Kasumi-1 (cell line): ENCODE results near the gene AMZ1.
"Not testable (repeated sequence)": the region's sequence is repeated elsewhere in the genome, so short reads cannot be mapped to it uniquely, and the experiment has no call there.

Experiments used
- DNase-seq, 2 experiments: peaks; one replicate each; lab custom pipeline; 2025; lab: John Stamatoyannopoulos, UW

Gene AMZ1

GRCh38 chr7:2727206-2727605 lies 39.2 kb downstream of the AMZ1 start:
- DNase-seq = not testable (repeated sequence)

- DNase-seq = peak; percentile 9 to 33
Measured at GRCh38 chr7:2728316-2729030, 40.5 kb downstream of the AMZ1 start.

GRCh38 chr7:2729031-2729892 lies 41.3 kb downstream of the AMZ1 start:
- DNase-seq = no peak

DNA sequence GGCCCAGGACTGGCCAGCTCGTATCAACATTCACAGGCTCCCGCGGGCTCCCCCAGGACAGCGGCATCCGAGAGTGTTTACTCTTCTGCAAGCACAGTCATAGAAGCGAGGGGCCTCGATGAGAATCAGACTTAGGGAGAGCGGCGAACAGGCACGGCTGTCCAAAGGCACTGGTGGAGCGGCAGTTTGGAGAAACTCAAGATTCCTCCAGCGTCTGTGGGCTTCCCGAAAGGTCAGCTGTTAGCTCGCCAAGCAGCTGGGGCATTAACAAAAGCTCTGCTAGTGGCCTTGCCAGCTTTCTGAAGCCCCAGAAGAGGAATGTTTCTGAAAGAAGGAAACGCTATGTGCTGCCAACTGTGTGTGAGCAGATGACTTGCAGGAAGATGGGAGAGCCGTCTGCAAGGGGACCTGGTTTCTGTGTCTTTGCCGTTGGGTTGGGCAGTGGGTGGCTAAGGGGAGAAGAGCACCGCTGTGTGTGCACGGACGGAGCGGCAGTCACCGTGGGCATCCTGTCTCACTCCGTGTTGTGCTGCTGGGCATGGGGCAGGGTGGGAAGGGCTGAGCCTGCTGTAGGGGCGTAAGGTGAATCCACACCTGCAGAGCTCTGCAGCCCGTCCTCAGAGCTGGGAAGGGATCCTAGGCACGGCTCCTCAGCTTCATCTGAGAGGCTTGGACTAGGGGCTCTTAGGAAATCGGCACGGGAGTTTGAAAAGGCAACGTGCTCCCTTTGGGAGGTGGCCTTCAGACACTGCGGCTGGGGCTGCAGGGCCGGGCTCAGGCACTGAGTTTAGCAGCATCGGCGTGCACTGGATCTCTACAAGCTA lies 42.1 kb downstream of the AMZ1 start:
- no peak for DNase-seq

DNA sequence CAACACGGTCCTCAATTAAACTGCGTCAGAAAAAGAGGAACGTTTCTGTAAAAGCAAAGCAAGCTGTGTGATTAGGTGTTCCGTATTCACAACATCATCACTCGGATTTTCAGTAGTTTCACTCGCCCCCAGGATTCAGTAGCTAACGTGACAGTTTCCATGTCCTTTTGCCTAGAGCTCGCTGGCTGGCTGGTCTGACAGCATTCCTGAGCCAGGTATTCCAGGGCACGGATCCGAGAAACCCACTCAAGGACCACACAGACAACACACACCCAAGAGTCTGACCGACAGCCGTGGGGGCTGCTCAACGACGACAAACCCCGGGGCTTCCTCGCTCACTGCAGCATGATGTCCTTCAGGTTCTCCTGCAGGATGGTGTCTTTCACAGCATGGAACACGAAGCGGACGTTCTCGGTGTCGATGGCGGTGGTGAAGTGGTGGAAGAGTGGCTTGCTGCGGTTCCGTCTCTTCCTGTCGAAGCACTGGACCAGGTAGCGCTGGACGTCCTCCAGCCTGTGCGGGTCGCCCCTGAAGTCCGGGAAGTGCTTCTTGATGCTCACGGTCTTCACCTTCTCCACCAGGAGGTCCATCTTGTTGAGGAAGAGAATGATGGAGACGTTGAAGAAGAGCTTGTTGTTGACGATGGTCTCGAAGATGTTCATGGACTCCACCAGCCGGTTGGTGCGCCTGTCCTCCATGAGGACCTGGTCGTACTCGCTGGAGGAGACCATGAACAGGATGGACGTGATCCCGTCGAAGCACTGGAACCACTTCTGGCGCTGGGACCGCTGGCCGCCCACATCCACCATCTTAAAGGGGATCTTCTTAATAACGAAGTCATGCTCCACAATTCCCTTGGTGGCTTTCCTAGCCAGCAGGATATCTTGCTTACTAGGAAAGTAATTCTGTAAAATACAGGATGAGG lies 43.1 kb downstream of the AMZ1 start:
- no peak for DNase-seq

DNA sequence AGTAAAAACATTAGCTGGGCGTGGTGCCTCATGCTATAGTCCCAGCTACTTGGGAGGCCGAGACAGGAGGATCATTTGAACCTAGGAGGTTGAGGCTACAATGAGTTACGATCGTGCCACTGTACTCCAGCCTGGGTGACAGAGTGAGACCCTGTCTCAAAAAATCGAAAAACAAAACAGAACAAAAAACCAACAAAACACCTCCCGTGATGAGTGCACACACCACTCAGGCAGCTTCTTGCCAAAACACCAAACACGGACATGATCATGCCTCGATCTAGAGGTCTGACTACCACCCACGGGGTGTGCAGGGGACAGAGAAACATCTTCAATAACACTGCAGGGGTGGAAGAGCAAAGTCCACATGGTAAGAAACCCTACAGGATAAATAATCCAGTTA lies 44.4 kb downstream of the AMZ1 start:
- DNase-seq = no peak

DNA sequence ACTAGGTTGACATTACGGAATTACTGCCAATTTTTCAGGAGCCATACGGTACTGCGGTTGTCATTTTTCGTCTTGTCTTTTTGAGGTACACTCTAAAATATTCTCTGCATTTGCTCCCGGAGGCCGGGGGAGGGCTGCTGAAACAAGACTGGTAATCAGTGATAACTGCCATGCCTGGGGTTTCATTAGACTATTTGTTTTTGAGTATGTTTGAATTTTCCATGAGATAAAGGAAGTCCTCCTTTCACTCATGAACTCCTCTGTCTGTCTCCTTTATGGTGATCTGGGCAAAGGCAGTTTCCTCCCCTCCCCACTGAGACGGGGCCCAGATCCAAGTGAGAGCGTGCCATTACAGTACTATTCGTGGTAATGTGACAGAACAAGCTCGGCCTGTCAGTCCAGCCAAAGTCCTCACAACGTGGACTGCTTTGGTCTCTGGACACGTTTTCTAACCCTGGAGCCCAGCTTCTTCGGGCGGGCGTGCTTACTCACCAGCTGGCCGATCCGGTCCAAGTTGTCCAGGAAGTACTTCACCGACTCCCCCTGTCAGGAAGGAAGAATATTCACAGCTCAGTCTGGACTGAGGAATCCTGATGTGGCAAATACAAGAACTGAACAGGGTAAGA lies 45.1 kb downstream of the AMZ1 start:
- peak; percentile 42 to 51 for DNase-seq

- no peak for DNase-seq
Measured at GRCh38 chr7:2734084-2734686, 46.2 kb downstream of the AMZ1 start.

GRCh38 chr7:2734751-2735571 lies 47.0 kb downstream of the AMZ1 start:
- peak; percentile 92 to 93 for DNase-seq

- DNase-seq = no peak
Measured at GRCh38 chr7:2735744-2736143, 47.7 kb downstream of the AMZ1 start.

- peak in 1 of 2 experiments; percentile 1 for DNase-seq
Measured at GRCh38 chr7:2736411-2736914, 48.5 kb downstream of the AMZ1 start.

GRCh38 chr7:2737005-2737743 lies 49.2 kb downstream of the AMZ1 start:
- not testable (repeated sequence) for DNase-seq

DNA sequence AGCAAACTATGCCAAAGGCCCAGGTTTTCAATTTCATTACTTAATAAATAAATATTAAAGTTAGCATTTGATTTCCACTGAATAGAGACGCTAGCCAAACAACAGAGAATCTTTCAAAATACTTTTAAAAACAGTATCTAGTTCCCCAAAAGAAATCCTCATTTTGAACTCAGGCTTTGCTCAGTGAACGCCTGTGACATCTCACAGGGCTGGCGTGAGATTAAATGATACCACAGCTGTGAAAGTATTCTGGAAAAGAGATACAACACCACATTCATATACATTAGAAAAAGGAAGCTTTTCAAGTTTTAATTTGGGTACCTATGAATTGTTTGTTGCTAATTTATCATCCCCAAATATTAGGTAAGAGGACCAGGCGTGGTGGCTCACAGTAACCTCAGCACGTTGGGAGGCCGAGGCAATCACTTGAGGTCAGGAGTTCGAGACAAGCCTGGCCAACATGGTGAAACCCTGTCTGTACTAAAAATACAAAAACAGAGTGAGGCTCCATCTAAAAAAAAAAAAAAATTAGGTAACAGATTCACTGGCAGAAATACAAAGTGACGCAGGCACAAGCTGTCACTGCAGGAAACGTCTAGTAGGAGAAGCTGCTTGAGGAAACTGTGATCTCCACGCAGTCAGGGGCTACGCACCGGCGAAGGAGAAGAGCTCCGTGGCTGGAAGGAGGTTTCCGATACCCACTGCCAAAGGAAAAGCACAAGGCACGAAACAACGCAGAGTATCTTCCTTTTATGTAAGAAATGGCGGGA lies 50.0 kb downstream of the AMZ1 start:
- peak; percentile 34 to 58 for DNase-seq

DNA sequence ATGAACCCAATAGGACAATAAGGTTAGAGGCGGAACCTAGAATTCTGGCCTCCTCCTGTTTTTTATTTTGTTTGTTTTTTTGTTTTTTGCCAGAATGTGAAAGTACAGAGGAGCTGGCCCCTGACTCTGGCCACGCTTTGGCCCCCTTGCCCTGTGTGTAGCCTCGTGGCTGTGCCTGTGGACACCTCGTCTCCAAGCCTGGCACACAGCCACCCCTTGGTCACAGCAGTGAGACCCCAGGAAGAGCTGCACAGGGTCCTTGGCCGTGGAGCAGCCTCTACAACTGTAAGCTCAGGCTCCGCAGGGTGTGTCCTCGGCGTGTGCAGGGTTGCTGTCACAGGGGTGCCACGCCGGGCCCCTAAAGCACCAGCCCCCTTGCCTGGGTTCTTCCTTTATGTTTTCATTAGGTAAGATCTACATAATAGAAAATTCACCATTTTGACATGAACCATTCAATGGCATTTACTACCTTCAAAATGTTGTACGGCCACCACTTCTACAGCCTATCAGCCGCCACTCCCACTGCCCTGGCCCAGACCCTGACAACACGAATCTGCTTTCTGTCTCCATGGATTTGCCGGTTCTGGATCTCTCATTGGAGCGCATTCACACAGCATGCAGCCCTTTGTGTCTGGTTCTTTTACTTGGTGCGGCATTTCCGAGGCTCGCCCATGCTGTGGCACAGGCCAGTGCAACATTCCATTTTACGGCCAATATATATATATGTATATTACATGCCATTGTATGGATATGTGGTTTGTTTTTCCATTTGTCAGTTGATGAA lies 51.0 kb downstream of the AMZ1 start:
- no peak for DNase-seq

GRCh38 chr7:2743523-2744185 lies 55.7 kb downstream of the AMZ1 start:
- not testable (repeated sequence) for DNase-seq

GRCh38 chr7:2748684-2749083 lies 60.7 kb downstream of the AMZ1 start:
- DNase-seq = not testable (repeated sequence)
